CD4-positive, alpha-beta T cell treated with Interferon gamma for 1 hour (primary cell): Measurements from ENCODE around the gene GLYATL2.

ENCODE experiments used
- DNase-seq: peaks from one replicate; pipeline ENCODE4 v3.0.0-alpha.2; 2020

Gene GLYATL2, protein sequence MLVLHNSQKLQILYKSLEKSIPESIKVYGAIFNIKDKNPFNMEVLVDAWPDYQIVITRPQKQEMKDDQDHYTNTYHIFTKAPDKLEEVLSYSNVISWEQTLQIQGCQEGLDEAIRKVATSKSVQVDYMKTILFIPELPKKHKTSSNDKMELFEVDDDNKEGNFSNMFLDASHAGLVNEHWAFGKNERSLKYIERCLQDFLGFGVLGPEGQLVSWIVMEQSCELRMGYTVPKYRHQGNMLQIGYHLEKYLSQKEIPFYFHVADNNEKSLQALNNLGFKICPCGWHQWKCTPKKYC

DNA sequence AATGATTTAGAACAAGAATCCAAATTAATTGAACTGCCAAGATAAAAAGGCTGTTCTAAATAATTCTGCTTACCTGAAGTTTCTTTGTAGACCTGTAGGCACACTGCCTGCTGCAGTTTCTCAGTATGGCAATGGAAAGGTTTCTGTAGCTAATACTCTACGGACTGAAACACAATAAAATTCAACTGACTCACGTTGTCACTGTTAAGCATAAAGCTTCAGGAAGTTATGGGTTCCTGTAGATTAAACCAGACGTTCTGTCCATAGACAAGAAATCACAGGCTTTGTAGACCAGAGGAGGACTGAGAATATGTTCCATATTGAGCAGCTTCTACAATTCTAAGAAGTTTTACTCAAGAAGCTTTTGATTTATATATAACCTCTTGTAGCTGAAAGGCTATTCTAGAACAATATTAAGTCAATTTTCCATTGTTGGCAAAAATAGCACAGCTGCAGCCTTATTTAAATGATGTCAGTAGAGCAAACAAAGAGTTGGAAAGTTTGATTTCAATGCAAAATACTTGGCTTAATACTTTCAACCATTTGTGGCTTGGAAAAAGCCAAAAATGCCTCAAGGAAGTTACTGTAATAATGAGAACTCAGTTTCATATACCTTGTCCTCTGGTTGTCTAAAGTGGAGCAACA, at the start of gene GLYATL2:
GLYATL2 (minus strand) TSS at position 344 of the 645 bp plus-strand sequence. CDS start 5,092 bp downstream, outside the sequence.
- DNase-seq, result no peak

DNA sequence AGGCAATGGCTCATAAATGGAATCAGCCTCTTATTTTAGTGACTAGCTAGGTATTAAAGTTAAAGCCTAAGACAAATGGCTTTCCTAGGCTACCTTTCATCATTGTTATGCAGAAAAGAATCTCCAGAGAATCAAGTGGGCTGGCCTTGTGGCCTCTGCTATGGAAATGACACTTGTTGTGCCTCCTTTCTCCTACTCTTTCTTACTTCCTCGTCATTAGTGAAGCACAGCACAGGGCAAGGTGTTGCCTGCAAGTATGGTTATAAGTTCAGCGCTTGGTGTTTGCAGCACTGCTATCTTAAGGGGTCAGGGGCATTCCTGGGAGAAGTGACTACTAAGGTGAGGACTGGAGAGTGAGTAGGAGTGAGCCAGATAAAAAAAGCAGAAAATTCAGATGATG, 49.4 kb upstream of the GLYATL2 start:
- no peak for DNase-seq

DNA sequence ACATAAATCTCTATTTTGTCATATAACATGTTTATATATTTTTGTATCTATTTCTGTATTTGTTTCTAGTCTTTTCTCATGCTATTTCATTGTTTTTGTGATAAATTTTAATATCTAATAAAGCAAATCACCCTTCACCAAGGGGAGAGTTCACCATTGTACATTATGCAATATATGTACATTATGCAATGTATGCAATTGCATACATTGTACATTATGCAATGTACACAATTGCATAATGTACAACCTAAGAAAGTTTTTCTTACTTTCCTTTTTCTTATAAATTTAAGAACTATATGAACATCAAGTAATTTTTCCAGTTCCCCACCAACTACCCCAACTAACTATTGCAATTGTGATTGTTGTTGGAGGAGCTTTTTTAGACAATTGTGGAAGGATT, 44.1 kb upstream of the GLYATL2 start:
- no peak for DNase-seq

DNA sequence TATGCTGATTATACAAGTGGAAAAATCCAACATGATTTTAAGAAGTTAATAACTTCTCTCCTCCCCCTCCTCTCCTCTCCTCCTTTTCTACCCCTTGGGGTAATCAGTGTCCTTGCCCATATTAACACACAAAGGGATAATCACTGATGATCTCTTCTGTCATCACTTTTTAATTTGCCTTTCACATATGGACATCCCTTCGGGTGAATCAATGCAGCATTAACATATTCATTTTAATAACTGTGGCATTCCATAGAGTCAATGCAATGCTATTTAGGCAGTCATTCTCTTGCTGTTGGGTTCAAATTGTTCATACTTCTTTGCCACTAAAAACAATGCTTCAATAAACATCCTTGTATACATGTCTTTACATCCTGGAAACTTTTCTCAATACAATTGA, 42.9 kb upstream of the GLYATL2 start:
- no peak for DNase-seq

DNA sequence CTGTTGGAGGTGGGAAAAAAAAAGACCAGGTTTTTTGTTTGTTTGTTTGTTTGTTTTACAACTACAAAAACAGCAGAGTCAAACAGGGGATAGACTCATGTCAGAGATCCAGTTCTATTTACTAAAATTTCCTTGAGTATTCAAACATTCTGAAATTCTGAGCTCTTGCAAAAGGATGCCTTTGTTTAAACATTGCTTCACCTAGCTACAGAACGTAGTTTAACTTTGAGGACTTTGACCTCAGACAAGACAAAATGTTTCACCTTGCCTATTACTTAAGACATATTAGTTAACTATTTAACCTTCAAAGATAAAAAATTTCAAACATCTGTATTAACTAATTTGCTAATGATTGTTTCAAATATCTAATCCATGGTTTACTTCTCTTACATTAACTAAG, 36.1 kb upstream of the GLYATL2 start:
- no peak for DNase-seq

DNA sequence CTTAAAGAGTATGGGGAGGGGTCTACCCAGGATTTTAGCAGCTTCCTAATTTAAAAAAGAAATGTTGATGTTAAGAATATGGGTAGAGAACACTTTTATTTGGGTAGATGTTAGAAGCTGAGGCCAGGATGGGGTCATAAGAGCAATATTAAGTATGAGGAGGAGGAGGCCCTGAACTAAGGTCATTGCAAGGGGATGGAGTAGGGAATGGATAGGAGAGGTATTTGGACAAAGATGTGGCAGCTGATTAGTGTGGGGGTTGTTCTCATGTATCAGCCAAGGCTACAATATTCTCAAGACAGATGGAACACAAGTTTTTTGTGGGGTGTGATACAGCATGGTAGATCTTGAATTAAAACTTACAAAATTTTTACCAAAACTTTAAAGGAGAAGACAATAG, 35.7 kb upstream of the GLYATL2 start:
- no peak for DNase-seq

DNA sequence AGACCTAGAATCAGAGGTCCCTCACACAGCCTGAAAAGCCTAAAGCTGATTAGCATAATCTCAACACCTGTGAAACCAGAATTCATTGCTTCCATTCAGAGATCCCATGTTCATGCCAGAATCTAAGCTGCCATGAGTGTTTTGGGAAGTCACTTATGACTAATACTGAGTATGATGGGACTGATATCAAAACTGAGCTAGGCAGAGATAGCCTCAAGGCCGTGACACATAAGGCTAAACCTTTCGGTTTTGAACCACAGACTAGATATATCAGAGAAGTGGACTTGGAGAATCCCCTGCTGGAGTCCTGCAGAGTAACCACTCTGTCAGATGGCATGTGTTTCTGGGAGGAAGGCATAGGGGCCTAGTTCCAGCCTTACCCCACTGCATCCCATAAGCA, 23.1 kb upstream of the GLYATL2 start:
- no peak for DNase-seq

DNA sequence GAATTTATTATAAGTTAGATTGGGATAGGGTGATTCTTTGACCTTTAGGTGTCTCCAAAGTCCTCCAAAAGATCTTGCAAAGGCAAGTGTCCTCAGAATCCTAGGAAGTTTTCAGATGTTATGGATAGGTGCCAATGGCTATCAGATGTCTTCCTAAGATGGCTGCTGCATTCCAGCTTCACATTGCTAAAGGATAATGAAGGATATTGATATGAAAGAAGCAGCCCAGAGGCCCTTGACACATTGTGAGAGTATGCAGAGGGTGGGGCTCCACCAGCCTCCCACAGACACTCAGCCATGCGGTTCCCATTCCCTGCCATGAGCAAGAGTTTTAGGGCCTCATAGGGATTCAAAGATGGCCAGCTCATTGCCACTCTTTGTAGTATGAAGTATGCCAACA, 22.3 kb upstream of the GLYATL2 start:
- DNase-seq, result no peak

DNA sequence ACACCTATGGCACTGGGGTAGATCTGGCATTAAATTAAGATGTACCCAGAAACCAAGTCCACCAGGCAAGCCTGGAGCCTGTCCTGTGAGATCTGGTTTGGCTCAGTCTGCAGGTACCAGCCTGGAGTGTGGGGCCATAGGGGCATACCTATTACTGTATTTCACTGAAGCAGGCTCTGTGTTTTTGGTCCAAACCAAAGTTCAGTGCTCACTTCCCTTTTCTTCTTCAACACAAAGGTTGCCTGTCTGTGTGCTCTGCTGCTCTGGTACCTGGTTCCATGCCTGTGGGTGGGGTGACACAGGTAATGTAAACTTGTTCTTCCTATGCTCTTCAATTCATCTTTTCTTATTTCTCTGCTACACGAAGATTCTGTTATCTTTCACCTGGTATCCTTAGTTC, 19.8 kb upstream of the GLYATL2 start:
- DNase-seq, result no peak

DNA sequence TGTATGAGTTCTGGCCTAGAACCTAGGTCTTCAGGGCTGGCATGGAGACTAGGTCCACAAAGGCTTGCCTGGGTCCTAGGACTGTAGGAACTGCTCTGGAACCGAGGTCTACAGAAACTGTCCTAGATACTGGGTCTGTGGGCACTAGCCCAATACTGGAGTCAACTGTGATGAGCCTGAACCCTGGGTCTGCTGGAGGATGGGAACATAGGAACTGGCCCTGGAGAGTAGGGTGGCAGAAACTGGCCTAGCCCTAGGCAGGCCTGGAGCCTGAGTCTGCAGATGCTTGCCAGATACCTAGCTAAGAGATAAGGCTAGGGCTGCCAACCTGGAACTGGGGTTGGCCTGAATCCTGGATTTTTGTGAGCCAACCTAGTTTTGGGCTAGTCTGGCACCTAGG, 19.2 kb upstream of the GLYATL2 start:
- DNase-seq, result no peak

DNA sequence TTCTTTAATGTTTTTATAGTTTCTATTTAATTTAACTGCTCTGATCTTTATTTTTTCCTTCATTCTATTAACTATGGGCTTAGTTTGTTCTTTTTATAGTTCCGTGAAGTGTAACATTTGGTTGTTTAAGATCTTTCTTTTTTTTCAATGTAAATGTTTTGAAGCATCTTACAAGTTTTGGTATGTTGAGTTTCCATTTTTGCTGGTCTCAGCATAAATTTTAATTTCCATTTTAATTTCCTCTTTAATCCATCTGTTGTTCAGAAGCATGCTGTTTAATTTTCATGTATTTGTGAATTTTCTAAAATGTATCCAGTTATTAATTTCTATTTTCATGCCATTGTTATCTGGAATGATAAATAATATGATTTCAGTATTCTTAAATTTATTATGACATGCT, 17.0 kb upstream of the GLYATL2 start:
- no peak for DNase-seq

DNA sequence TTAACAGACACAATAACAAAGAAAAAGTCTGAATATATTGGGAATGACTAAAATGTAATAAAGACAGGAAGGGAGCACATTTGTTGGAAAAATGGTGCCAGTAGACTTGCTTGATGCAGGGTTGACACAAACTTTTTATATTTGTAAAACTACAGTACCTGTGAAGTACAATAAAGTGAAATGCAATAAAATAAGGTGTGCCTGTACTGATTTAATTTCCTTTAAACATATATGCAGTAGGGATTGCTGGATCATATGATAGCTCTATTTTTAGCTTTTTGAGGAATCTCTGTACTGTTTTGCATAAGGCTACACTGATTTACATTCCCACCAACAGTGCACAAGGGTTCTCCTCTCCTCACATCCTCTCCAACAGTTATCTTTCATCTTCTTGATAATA, 12.3 kb upstream of the GLYATL2 start:
- no peak for DNase-seq

DNA sequence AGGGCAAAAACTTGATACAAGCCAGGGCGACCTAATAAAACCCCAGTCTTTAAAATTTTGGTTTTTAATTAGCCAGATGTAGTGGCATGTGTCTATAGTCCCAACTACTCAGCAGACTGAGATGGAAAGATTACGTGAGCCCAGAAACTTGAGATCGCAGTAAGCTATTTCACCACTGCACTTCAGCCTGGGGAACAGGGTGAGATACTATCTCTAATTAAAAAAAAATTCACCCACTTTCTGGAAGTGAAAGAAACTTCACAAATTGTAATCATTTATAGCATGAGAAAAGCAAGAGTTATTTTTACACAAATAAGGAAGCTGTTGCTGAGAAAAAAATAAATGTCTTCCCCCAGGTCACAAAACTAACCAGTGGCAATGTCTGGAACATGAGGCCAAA, 882 bp upstream of the GLYATL2 start:
- DNase-seq, result no peak

DNA sequence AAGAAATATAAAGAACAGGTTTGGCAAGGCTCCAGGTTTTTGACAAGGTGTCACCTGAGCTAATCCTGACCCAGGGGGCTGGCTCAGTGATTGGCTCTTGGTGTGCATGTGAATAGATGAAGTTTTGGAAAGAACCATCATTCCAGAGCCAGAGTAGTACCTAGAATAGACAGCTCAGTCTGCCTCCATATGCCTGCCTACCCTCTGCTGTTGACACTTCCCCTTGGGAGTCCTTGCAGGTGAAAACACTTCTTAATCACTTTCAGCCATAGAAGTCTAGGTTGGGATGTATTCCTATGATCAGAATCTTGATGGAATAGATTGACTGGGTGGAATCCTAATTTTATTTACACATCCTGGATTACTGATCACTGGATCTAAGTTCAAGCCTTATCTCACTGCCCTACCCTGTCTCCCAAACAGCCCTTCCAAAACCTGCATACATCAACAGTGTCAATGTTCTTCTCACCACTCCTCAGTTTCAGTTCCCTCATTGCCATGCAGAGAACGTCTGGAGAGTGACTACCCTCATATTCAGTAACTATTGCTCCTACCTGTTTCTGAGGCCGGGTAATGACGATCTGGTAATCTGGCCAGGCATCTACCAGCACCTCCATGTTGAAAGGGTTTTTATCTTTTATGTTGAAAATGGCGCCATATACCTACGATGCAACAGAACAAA, 6.7 kb downstream of the GLYATL2 start:
- DNase-seq, result no peak

DNA sequence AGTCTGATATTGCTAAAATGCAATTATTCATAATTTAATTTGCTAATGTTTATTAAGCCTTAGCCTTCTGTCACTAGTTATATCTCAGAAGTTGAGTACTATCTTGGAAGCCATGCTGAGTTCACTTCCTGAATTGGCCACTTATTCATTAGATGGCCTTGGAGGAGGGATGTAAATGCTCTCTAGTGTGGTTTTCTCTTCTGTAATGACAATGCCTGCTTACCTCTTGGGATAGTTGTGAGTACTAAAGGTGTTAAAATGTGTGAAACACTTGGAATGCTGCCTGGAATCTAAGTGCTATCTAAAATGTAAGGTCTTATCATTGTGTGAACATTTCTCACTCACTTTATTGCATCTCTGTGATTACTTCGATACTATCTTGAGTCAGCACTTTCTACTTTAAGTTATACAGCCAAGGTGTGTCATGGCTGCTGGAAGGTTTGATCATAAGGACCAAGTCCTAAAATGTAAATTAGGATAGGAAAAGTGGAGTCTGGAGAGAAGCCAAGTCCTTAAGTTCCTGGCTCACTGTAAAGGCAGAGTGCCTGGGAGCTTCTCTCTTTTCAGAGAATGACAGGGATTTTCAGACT, 12.4 kb downstream of the GLYATL2 start:
- no peak for DNase-seq

DNA sequence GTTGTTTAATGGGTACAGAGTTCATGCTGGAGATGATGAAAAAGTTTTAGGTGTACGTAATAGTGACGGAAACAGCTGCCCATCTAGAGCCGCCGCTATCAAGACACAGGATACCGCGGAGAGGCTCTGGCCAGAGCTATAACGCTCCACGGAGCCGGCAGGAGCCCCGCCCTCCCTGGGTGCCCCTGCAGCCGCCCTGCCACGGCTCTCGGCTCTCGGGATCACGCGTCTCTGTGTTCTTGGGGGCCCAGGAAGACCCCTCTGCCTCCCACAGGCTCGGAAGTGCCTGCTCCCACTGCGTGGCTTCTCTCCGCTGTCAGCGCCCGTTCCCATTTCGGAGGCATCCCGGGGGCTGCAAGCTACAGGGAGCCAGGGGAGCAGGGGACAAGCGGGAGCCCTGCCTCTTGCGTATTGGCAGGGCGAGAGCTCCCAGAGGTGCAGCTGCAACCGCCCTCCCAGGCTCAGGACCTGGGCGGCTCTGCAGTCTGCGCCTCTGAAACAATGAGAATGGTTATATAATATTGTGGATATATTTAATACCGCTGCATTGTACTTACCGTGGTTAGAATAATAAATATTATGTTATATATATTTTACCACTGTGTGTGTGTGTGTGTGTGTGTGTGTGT, 13.7 kb downstream of the GLYATL2 start:
- DNase-seq, result no peak

DNA sequence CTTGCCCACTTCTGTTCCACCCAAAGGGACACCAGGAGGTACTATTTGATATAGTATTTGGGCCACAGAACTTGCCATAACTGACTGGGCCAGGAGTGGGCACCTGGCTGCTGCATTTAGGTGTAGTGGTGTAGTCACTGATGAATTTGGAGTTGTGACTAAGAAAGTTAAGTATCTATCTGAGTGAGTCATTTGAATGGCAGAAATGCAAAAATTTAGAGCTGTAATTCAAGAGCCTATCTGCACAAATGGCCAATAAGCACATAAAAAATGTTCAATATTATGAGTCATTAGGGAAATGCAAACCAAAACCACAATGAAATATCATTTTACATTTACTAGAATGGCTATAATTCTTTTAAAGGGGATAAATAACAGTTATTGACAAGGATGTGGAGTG, 14.7 kb downstream of the GLYATL2 start:
- no peak for DNase-seq

DNA sequence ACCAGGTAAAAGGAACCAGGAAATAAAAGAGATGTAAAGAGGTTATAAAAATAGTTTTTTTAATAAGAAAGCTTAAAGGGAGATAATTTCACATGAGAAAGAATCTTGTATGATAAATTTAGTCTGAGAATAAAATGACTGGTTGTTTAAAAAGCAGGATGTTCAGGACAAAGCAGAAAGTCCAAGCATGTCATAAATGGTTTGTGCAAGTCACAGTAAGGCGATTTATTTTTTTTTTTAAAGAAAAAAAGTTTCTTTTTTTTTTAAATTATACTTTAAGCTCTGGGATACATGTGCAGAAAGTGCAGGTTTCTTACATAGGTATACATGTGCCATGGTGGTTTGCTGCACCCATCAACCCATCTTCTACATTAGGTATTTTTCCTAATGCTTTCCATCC, 30.8 kb downstream of the GLYATL2 start:
- DNase-seq, result no peak

DNA sequence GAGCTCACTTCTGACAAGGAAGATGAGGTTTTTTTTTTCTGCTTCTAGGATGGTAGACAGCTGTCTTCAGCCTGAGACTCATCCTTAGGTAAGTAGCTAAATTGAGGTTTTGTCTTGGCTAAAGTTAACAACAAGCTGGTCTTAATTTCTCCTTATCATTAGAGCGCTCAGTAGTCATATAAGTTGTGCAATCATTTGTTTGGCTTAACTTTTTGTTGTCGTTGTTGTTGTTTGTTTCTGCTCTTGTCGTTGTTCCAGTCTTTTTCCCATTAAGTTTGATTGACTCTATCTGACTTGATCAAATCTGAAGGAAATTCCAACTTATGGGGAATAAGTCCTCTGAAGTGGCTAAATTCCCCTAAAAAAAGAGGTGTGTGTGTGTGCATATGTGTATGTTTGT, 33.0 kb downstream of the GLYATL2 start:
- no peak for DNase-seq

DNA sequence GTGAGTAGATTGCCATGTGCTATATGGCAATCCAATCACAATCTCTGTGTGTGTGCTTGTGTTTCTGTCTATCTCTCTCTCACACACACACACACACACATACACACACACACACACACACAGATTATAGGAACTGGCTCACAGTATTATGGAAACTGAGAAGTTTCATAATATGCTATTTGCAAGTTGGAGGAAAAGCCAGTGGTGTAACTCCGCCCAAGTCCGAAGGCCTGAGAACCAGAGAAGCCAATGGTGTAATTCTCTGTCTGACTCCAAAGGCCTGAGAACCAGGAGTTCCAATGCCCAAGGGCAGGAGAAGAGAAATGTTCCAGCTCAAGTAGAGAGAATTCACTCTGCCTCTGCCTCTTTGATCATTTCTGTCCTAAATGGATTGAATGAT, 37.2 kb downstream of the GLYATL2 start:
- DNase-seq, result no peak

DNA sequence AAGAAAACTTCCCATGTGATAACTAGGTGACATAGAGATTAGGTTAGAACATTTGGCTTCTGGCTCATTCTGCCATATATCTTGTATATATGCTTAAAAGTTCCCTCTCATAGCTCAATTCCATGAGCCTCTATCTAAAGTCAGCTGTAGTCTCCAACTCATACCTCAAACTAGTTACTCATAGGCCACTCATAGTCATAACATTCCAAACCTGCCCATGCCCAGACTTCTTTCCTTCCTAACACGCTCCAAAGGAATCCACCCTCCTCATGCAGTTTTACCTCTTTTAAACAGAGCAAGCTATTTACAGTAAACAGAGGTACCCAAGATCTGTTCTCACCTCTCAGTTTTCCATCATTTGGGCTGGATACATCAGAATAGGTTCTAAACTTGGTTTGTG, 39.4 kb downstream of the GLYATL2 start:
- no peak for DNase-seq

DNA sequence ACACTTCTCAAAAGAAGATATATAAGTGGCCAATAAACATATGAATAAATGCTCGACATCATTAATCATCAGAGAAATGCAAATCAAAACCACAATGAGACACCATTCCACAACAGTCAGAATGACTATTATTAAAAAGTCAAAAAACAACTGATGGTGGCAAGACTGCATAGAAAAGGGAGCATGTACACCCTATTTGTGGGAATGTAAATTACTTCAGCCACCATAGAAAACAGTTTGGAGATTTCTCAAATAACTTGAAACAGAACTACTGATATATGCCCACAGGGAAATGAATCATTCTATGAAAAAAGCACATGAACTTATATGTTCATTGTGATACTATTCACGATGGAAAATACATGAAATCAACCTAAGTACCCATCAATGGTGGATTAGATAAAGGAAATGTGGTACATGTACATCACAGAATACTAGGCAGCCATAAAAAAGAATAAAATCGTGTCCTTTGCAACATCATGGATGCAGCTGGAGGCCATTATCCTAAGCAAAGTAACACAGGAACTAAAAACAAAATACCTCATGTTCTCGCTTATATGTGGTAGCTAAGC, 42.4 kb downstream of the GLYATL2 start:
- DNase-seq, result no peak

DNA sequence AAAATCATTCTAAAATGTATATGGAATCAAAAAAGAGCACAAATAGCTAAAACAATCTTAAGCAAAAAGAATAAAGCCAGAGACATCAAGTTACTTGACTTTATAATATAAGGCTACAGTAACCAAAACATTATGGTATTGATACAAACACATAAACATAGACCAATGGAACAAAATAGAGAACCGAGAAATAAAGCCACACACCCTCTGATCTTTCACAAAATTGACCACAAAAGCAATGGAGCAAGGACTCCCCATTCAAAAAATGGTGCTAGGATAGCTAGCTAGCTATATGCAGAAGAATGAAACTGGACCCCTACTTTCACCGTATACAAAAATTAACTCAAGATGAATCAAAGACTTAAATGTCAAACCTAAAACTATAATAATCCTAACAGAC, 43.2 kb downstream of the GLYATL2 start:
- no peak for DNase-seq
